ENCODE measurements around the gene FBXO46.

DNA sequence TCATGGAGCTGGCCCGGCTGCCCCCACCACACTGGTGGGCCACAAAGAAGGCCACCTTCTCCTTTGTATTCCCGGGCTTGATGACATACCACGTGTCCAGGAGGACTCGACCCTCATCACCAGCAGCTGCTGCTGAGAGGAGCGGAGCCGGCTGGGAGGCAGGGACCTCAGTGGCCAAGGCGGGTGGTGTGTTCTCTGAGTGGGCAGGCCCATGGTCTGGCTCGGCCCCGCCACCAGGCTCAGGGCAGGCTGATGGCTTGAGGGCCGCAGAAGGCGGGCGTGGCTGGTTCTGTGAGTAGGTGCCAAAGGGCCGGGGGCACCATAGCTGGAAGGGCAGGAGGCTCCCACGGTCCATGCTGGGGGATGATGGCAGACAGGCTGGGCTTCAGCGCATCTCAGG, 17.6 kb downstream of the FBXO46 start:
- no peak for TF ChIP-seq TAF1 (IDR thresholded peaks at IDR 0.05; ENCODE audit: low read depth)
- TF ChIP-seq FOXM1 (IDR thresholded peaks at IDR 0.05; ENCODE audit: borderline replicate concordance, low read depth) = no peak
- TF ChIP-seq, protein P1, sequence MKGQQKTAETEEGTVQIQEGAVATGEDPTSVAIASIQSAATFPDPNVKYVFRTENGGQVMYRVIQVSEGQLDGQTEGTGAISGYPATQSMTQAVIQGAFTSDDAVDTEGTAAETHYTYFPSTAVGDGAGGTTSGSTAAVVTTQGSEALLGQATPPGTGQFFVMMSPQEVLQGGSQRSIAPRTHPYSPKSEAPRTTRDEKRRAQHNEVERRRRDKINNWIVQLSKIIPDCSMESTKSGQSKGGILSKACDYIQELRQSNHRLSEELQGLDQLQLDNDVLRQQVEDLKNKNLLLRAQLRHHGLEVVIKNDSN (IDR thresholded peaks at IDR 0.05) = no peak
- no peak for TF ChIP-seq RAD21 (IDR thresholded peaks at IDR 0.05; ENCODE audit: low read depth)
- no peak for TF ChIP-seq REST (IDR thresholded peaks at IDR 0.05; ENCODE audit: low read depth)
- TF ChIP-seq EP300 (IDR thresholded peaks at IDR 0.05; ENCODE audit: borderline replicate concordance) = no peak
- no peak for TF ChIP-seq TEAD4 (IDR thresholded peaks at IDR 0.05)
- TF ChIP-seq YY1 (IDR thresholded peaks at IDR 0.05; ENCODE audit: low read depth) = no peak
- no peak for TF ChIP-seq EGR1 (IDR thresholded peaks at IDR 0.05)
- TF ChIP-seq, protein P2, sequence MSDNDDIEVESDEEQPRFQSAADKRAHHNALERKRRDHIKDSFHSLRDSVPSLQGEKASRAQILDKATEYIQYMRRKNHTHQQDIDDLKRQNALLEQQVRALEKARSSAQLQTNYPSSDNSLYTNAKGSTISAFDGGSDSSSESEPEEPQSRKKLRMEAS (IDR thresholded peaks at IDR 0.05) = no peak
- no peak for TF ChIP-seq CREB1 (IDR thresholded peaks at IDR 0.05; ENCODE audit: low read depth)
- no peak for TF ChIP-seq CEBPB (IDR thresholded peaks at IDR 0.05)
- TF ChIP-seq ZBTB7A (IDR thresholded peaks at IDR 0.05; ENCODE audit: low read depth) = no peak

All from Ishikawa (cell line).